GM12878 (cell line): Measurements from ENCODE around the gene C19orf81.

Source experiments
- CHD1 ChIP-seq: IDR thresholded peaks from 2 replicates; pipeline ENCODE4 v1.6.1; 2012; ENCODE audit warnings: low read depth, low read length, improper control_type of control experiment
- EGR1 ChIP-seq, 2 experiments: IDR thresholded peaks; 1 replicate in 1 of 2; 2 replicates in 1 of 2; pipeline ENCODE4 v1.6.1; 2011 to 2012; ENCODE audit warnings: low read depth in 2 of 2, low read length in 2 of 2, borderline replicate concordance in 1 of 2, mild to moderate bottlenecking in 1 of 2, moderate library complexity in 1 of 2
- EZH2 ChIP-seq: IDR thresholded peaks from 2 replicates; pipeline ENCODE4 v1.6.1; 2012; ENCODE audit warnings: low read depth, mild to moderate bottlenecking, control low read depth, inconsistent platforms, low read length, borderline replicate concordance; ENCODE audit not compliant: control insufficient read depth
- TARDBP ChIP-seq: IDR thresholded peaks from 2 replicates; pipeline ENCODE4 v1.6.1; 2016; ENCODE audit warnings: borderline replicate concordance
- TF ChIP-seq, protein P1 (sequence below): IDR thresholded peaks from 2 replicates; pipeline ENCODE4 v1.6.1; 2011; ENCODE audit warnings: low read depth, low read length, improper control_type of control experiment, borderline replicate concordance
- TF ChIP-seq, protein P2 (sequence below), 3 experiments: IDR thresholded peaks in 2 of 3; conservative IDR thresholded peaks in 1 of 3; 2 replicates each; pipeline ENCODE4 v1.5.1; 2011; ENCODE audit warnings: low read depth in 3 of 3, low read length in 3 of 3, mild to moderate bottlenecking in 3 of 3, control low read depth in 2 of 3, moderate library complexity in 2 of 3, inconsistent platforms in 1 of 3, mixed read lengths in 1 of 3; ENCODE audit not compliant: control insufficient read depth in 2 of 3, insufficient read depth in 1 of 3; ENCODE audit errors: extremely low read depth in 1 of 3

DNA sequence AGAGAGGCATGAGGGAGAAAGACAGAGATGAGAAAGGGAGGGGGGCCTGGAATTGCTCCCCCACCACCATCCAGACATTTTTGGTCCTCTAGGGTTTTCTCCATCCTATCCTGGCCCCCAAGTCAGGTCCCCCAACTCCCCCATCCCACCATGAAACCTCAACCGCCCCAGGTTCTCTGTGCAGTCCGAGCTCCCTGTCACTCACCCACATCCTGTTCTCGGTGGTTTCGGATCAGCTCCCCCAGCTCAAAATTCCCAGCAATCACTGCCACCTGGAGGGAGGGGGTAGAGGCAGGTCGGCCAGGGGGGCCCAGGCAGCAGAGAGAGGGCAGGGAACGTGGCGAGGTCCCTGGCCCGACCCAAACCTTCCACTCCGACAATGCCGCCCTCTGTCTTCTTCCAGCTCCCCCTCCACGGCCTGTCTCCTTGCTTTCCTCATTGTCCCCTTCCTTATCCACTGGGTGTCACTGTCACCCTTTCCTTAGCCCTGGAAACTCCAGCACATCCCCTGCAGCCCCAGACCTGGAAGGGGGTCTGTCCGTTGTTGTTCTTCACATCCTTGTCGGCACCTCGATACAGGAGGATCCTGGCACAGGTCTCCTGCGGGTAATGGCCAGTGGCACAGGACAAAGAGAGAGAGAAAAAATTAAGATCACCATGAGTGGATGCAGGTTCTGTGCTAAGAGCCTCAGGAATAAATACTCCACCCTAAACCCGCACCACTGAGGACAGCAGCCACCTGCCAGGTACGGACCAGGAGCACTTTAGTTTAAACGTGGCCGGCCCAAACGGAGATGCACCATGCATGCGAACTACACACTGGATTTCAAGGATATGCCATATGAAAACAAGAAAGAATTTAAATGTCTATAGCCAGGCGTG is 54.9 kb downstream of the C19orf81 start:
- TF ChIP-seq, protein P1, sequence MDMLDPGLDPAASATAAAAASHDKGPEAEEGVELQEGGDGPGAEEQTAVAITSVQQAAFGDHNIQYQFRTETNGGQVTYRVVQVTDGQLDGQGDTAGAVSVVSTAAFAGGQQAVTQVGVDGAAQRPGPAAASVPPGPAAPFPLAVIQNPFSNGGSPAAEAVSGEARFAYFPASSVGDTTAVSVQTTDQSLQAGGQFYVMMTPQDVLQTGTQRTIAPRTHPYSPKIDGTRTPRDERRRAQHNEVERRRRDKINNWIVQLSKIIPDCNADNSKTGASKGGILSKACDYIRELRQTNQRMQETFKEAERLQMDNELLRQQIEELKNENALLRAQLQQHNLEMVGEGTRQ = no peak
- TF ChIP-seq EGR1 (IDR thresholded peaks at IDR 0.05; ENCODE audit: borderline replicate concordance in 1 of 2, low read depth in 2 of 2, low read length in 2 of 2) = no peak
- TF ChIP-seq TARDBP = no peak
- TF ChIP-seq EZH2 = no peak
- no peak for TF ChIP-seq CHD1
- TF ChIP-seq, protein P2, sequence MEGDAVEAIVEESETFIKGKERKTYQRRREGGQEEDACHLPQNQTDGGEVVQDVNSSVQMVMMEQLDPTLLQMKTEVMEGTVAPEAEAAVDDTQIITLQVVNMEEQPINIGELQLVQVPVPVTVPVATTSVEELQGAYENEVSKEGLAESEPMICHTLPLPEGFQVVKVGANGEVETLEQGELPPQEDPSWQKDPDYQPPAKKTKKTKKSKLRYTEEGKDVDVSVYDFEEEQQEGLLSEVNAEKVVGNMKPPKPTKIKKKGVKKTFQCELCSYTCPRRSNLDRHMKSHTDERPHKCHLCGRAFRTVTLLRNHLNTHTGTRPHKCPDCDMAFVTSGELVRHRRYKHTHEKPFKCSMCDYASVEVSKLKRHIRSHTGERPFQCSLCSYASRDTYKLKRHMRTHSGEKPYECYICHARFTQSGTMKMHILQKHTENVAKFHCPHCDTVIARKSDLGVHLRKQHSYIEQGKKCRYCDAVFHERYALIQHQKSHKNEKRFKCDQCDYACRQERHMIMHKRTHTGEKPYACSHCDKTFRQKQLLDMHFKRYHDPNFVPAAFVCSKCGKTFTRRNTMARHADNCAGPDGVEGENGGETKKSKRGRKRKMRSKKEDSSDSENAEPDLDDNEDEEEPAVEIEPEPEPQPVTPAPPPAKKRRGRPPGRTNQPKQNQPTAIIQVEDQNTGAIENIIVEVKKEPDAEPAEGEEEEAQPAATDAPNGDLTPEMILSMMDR (IDR thresholded peaks at IDR 0.05 in 2 of 3, conservative IDR thresholded peaks at IDR 0.05 in 1 of 3; ENCODE audit: control insufficient read depth in 2 of 3, extremely low read depth in 1 of 3, insufficient read depth in 1 of 3, low read depth in 3 of 3, low read length in 3 of 3) = peak in 1 of 3 experiments; percentile 12; a peak in 1 of 6 replicates
